GM12801 (cell line): ENCODE data around the gene CAMTA1.

Experiments used
- TF ChIP-seq, protein P1 (sequence below): IDR thresholded peaks from one replicate; pipeline ENCODE4 v1.5.1; 2011; ENCODE audit warnings: control low read depth; ENCODE audit not compliant: insufficient read length; ENCODE audit errors: extremely low read depth

The CAMTA1 gene

DNA sequence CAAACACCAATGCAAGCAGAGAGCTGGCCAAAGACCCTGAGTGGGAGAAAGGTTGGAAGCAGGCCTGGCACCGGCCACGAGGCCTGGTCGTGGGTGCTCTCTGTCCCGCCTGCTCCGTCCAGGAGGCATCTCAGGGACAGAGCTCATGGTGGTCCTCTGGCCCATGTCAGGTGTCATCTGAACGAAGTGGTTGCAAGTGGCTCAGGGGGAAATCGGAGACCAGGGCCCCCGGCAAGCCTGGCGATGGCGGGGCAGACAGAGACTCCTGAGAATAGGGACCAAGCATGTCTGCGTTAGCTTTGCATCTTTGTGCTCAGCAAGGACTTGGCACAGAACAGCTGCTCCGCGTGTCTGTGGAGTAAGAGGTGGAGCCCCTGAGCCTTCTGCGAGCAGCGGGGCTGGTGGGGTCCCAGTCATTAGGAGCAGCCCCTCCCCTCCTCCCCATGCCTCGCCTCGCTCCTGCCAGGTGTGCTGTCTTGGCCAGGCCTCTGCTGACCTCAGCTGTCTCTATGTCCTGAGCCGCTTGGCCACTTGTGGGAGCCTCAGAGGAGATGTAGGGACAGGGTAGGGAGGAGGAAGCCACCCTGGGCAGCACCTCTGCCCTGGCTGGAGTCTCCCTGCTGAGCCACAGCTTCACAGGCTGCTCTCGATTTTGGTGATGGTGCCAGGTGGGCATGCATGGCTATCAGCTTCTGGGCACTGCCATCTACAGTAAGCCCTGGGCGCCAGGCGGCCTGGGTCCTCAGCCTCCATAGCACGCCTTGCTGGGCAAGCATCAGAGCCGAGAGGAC is 622.9 kb downstream of the CAMTA1 start:
- TF ChIP-seq, protein P1, sequence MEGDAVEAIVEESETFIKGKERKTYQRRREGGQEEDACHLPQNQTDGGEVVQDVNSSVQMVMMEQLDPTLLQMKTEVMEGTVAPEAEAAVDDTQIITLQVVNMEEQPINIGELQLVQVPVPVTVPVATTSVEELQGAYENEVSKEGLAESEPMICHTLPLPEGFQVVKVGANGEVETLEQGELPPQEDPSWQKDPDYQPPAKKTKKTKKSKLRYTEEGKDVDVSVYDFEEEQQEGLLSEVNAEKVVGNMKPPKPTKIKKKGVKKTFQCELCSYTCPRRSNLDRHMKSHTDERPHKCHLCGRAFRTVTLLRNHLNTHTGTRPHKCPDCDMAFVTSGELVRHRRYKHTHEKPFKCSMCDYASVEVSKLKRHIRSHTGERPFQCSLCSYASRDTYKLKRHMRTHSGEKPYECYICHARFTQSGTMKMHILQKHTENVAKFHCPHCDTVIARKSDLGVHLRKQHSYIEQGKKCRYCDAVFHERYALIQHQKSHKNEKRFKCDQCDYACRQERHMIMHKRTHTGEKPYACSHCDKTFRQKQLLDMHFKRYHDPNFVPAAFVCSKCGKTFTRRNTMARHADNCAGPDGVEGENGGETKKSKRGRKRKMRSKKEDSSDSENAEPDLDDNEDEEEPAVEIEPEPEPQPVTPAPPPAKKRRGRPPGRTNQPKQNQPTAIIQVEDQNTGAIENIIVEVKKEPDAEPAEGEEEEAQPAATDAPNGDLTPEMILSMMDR = no peak

DNA sequence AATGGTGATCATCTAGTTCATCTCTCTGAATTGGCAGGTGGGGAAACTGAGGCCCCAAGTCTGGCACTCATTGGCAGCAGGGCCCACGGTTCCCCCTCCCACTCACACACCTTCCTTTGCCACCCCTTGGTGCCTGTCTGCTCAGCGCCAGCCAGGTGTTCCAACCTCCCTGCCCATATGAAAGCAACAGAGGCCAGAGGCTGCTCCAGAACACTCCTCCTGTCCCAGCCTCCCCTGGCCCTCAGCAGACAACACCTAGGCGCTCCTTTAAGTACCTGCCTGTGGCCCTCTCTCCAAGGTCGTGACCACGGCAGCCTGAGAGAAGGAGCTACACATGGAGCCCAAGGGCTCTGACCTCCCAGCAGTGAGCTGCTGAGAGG is 623.5 kb downstream of the CAMTA1 start:
- TF ChIP-seq, protein P1 = no peak

DNA sequence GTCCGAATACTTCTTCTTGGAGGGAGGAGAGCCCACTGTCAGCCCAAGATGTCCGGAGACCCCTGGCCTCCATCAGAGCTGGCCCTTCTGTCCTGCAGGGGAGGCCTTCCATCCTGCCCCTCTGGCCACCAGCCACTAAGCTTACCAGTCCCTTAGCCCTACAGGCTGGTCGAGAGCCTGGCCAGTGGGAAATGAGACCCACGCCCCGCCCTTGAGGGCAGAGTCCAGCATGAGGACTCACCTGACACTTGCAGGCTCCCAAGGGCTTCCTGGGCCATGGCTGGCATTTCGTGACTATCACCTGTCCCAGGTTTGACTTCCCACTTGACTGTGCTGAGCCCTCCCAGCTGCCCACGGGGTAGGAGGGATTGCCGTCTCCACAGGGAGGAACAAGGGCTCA is 624.0 kb downstream of the CAMTA1 start:
- TF ChIP-seq, protein P1 = no peak

DNA sequence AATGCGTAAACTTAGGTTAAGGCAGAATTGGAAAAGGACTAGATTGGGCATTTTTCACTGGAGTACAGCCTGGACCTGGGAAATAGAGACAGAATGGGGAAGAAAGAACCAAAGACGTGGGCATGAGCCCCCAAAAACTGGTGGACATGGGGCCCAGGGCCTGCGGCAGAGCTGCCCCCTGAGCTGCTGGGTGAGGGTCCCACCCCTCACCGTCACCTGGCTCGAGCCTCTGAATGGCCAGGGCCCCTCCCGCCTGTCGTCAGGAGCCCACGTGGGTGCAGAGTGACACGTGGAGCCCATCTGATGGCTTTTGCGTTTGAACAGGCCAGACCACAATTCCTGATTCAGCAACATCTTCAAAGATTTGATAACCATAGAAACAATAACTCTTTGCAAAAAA is 624.9 kb downstream of the CAMTA1 start:
- TF ChIP-seq, protein P1 = no peak

DNA sequence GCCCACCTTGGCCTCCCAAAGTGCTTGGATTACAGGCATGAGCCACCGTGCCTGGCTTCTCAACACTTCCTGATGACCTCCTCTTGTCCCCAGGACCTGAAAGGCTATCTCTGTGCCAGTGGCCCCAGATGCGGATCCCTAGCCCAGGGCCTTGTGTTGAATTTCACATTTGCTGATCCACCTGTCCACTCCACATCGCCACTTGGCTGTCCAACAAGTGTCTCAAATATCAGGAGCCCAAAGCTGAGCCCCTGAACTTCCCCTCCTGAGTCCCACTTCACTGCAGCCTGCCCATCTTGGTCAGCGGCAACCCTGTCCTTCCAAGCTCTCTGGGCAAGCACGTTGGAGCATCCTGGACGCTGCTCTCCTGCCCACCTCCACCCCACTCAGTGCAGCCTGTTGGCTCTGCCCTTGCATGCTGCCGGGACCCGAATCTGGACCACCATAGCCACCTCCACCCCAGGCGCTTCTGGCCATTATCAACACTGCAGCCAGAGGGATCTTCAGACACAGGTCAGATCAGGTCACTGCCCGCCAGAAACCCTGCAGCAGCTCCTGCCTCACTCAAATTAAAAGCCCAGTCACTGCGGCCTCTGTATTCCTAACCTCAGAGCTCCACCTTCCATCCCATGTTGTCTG is 633.3 kb downstream of the CAMTA1 start:
- TF ChIP-seq, protein P1 = no peak

DNA sequence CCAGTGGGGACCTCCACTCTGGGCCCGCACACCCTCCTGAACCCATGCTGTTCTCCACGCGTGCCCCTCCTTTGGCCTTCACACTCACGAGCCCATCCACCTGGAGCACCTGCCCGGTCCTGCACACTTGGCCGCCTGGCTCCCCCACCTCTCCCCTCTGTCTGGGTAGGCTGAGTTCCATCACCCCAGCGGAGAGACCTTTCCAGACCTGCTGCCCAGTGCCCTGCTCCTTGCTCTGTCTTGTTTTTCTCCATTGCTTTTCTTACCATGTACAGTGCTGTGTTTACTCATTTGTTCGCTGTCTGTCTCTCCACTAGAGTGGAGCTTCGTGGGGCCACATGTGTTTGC is 634.8 kb downstream of the CAMTA1 start:
- TF ChIP-seq, protein P1 = no peak

DNA sequence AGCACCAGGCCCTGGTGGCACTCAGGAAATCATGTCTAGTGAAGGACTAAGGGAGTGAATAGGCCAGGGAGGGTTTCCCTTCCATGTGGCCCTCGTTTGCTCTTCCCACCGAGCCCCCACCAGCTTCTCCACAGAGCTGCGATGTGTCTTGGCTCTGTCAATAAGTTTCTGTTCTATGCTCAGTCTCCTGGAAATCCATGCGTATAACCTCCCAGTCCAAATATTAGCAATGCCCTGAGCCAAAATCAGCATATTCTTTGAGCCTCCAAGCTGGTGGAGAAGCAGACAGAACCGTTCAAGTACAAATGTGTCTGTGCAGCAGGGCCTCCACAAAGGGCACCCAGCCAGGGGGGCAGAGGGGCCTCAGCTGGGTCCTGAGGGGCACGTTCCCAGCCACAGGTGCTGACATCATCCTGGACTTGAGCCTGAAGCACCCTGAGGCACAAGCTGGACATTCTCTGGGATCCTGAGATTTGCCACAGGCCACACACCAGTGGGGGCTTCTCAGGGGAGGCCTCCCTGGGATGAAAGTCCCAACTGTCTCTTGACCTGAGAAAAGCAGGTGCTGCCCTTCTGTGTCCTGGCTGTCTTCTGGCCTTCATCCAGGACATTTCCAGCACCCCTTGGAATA is 635.3 kb downstream of the CAMTA1 start:
- TF ChIP-seq, protein P1 = no peak
